Stimulated activated CD8-positive, alpha-beta memory T cell treated with anti-CD3 and anti-CD28 coated beads, Interleukin-15, amount 100 ng/mL, for 48 hours (primary cell): ENCODE results near the gene TPSD1.
"Not testable (repeated sequence)": the region's sequence is repeated elsewhere in the genome, so short reads cannot be mapped to it uniquely, and the experiment has no call there.

Experiments
- DNase-seq, 2 donors: peaks; one replicate each; pipeline ENCODE4 v3.0.0-alpha.2; 2020; ENCODE audit warnings: low read depth in 2 of 2

Gene TPSD1

DNA sequence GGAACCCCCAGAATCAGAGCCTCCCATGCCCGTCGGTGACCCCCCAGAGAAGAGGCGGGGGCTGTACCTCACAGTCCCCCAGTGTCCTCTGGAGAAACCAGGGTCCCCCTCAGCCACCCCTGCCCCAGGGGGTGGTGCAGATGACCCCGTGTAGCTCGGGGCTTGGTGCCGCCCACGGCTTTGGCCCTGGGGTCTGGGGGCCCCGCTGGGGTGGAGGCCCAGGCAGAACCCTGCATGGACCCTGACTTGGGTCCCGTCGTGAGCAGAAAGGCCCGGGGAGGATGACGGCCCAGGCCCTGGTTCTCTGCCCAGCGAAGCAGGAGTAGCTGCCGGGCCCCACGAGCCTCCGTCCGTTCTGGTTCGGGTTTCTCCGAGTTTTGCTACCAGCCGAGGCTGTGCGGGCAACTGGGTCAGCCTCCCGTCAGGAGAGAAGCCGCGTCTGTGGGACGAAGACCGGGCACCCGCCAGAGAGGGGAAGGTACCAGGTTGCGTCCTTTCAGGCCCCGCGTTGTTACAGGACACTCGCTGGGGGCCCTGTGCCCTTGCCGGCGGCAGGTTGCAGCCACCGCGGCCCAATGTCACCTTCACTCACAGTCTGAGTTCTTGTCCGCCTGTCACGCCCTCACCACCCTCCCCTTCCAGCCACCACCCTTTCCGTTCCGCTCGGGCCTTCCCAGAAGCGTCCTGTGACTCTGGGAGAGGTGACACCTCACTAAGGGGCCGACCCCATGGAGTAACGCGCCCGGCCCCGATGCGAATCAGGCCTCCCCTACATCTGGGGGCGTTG lies 34.8 kb upstream of the TPSD1 start:
- no peak for DNase-seq

DNA sequence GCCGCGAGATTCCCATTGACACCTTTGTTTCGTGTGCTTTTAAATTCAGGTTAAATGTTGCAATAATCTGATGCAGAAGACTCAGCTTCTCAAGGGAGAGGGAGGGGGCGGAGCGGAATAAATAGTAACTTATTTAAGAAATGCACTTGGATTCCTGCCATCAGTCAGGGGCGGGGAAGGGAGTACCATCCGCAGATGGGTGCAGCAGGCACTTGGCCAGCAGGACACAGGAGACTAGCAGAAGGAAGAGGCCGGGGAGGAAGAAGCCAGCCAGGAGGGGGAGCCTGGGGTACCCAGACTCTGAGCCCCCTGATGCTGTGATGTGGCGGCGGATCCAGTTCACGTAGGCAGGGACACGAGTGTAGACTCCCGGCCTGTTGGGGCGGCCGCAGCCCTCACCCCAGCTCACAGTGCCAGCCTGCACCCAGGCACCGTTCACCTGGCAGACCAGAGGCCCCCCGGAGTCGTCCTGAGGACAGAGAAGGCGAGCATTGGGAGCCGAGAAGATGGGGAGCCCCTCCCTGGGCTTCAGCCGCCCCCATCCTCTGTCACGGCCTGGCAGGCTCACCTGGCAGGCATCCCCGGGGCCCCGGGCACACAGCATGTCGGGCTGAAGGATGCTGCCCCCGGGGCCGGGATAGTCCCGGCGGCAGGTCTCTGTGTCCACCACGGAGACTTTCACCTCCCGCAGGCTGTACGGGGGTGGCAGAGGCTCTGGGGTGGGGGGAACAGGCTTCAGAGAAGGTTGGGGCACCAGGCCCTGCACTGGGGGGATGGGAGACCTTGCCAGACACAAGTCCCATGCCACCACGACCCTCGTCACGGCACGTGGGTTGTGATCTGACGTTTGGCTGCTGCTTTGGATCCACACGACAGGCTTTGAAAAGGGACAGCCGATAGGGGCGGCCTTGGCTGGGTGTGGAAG lies 34.0 kb upstream of the TPSD1 start:
- no peak for DNase-seq

DNA sequence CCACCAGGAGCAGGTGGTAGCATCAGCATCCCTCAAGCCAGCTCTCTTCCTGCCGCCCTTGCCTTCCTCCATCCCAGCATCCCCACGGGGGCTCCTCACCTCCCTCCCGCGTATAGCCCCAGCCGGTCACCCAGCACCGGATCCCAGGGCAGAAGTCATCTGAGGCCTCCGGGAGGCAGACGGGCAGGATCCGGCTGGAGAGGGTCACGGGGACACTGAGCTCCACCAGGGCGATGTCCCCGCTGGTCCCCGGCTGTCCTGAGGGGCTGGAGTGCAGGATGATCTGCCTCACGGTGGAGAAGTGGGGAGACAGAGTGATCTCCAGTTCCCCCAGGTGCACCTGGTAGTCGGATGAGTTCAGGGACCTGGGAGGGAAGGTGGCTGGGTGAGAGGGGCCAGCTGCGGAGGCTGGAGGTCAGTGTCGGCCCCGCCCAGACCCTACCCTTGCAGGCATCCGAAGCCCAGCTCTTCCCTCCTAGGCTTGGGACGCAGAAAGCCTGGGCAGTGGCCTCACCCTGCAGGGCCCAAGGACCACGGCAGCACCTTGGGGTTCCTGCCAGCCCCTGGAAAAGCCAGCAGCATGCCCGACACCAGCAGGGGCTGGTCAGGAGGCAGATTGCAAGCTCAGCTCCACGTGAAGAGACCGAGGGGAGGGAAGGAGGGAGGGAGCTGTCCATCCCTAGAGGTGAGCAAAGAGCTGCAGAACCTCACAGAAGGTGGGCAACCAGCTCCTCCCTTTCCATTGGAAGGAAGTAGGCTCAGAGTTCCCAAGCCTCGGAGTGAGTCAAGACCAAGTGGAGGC lies 33.1 kb upstream of the TPSD1 start:
- no peak for DNase-seq

DNA sequence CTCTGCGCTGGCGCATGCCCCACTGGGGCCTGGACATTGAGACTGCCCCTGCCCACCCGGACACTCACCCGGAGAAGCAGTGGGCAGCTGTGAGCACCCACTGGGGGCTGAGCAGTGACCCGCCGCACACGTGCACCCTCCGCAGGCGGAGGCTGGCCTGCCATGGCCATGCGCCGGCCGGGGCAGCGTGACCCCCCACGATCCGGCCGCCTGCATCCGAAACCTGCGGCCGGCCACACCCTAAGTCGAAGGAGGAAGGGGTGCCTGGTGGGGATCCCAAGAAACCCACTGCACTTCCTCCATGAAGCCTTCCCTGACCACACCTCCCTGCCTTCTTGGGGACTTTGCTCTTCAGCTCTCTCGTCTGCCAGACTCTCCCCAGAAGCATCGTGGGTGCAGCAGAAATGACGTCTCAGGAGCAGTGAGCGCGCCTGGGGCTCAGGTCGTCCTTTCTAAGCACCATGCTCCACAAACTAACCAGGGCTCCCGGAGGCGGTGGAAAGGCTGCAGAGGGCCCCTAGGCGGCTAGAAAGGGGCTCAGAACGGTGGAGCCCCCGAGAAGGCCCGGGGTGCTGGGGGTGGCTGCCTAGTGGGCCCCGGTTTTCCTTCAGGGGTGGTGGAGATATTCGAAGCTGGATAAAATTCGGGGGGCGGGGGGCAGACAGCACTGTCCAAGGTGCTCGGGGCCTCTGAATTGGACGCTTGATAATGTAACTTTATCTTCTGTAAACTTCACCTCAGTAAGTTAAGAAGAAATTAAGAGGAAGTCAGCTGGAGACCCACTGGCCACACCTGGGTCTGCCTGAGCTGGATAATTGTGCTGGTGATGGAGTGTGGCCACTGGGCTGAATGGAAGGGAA lies 32.3 kb upstream of the TPSD1 start:
- DNase-seq = no peak

DNA sequence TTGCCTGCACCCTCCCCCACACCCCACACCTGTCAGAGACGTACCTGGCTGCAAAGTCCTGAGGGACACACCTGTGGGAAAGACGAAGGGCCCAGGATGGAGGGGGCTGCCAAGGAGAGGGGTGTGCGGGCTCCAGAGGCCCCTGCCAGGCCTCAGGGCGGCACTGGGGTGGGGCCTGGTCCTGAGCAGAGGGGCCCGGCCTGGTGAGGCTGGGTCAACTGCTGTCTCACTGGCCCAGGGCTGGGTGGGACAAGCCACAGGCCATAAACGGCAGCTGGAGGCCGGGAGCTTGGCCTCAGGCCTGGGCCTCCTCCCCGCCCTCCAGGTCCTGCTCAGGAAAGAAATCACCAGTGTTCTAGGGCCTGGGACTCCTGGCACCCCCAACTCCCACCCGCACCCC lies 31.3 kb upstream of the TPSD1 start:
- DNase-seq = no peak

DNA sequence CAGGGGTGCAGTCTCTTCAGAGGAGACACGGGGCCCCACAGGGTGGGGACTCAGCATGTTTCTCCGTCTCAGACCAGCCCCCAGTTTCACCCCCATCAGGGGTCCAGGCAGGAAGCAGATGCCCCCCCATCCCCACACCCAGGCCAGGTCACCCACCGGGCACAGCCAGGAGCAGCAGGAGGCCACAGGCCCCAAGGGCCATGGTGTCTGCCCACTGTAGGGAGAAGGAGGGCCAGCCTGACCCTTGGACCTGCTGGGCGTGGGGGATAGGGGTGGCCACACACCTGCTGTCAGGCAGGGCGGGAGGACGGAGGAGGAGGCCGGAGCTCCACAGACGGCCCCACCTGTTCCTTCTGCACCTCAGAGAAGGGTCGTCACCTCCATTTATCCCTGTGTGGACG lies 30.8 kb upstream of the TPSD1 start, which contains the start of gene TPSG1:
TSS of gene TPSG1 (minus strand) at position 218 of the 401 bp plus-strand sequence. CDS start at position 202, 16 bp downstream.
- no peak for DNase-seq

DNA sequence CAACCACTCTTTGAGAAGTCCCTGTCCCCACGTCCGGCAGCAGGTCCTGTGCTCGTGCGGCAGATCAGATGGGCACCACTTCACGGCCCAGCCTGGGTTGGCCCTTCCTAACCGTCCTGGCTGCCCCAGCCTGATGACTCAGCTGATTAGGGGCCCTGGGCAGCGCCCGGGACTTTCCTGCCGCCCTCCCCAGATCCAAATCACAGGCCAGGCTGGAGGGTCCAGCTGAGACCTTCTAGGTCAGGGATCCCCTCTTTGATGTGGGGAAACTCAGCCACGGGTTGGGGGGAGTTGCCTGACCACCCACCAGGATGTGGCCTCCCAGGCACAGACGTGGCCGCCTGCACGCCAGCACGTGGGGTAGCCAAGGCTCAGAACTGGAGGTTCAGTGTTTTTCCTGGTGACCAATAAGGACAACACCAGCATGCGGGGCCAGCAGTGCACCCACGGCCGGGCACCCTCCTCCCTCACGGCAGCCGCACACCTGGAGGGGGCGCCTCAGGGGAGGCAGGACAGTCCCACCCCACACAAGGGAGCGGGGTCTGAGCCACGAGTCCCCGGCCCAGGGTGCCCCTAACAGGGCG lies 30.0 kb upstream of the TPSD1 start:
- not testable (repeated sequence) for DNase-seq

DNA sequence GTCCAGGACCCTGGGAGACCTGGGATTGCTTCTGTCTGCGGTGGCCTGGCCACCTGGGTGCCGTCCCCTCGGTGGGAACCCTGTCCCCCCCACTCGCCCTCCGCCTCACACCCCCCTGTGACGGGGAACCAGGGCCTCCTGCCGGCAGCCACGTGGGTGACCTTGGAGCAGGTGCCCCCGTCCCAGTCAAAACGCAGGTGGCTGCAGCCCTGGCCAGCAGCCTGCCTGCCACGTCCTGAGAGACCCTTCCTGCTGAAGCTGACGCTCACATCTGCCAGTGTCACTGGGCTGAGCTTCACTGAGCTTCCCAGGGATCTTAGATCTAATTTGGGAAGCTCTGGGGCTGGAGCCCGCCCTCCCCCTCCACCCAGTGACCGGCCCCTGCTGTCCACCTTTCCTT lies 29.2 kb upstream of the TPSD1 start:
- not testable (repeated sequence) for DNase-seq

DNA sequence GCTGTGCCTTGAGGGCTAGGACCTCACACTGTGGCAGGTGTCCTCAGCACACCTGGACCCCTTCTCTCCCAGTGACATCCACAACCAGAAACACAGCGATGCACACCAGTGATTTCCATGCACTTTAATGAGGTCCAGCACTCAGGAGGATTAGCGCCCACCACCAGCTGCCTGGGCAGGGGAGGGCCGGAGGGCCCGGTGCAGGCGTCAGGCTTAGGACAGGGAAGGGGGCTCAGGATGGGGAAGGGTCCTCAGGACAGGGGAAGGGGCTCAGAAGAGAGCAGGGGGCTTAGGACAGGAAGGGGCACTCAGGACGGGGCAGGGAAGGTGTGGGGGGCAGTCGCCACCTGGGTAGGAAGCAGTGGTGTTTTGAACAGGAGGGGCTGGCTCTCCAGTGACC lies 27.6 kb upstream of the TPSD1 start:
- not testable (repeated sequence) for DNase-seq

DNA sequence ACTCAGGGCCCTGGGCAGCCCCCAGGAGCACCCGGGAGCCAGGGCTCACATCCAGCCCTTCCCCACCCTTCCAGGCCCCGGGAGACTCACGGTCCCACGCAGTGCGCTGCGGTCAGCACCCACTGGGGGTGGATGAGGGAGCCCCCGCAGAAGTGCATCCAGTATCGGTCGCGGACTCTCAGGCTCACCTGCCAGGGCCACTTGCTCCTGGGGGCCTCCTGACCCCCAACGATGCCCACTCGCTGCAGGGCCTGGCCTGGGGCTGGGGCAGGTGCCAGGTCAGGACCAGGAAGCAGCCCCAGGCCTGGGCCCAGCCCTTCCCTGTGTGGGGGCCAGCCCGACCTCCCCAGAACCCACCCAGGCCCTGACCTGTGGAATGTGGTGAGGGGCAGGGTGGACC lies 26.4 kb upstream of the TPSD1 start:
- DNase-seq = not testable (repeated sequence)

DNA sequence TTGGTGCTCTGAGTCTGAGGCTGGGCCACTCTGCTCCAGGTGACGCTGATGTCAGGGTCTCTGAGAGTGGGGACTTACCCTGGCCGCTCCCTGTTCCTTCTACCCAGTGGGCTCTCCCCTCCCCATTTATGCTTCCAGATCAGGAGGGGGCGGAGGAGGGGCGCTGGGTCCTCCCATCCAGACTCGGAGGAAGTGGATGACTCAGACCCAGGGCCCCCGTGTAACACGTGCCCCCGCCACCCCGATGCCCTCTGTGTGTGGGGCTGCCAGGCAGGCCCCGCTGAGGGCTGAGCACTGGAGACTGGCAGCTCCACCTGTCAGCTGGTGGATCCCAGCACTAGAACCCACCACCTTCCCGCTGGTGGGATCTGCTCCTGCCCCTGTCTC lies 25.8 kb upstream of the TPSD1 start, which contains the start of gene TPSB2:
TSS of gene TPSB2 (minus strand) at position 101 of the 387 bp plus-strand sequence. CDS start 233 bp downstream, outside the sequence.
- not testable (repeated sequence) for DNase-seq

DNA sequence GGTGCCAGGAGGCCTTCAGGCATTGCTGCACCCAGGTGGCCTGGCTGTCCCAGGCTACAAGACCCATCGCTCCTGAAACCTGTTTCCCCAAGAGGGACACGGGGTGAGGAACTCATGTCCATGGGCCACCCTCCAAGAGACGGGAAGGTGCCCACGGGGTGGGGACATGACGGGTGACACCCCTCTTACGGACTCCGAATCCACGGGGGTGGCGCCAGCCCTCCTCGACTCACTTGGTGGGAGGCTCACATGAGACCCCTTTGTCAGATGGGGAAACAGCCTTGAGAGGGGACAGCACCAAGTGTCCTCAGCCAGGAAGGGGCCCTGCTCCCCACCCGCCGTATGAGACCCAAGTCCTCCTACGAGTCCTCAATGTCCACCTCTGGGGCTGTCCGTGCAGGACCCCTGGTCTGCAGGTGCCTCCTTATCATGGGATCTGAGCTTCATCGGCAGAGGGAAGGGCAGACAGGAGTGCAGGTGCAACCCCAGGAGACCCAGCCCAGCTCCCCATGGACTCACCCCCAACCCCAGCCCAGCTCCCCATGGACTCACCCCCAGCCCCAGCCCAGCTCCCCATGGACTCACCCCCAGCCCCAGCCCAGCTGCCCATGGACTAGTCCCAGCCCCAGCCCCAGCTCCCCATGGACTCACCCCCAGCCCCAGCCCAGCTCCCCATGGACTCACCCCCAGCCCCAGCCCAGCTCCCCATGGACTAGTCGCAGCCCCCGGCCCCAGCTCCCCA lies 25.2 kb upstream of the TPSD1 start:
- not testable (repeated sequence) for DNase-seq

DNA sequence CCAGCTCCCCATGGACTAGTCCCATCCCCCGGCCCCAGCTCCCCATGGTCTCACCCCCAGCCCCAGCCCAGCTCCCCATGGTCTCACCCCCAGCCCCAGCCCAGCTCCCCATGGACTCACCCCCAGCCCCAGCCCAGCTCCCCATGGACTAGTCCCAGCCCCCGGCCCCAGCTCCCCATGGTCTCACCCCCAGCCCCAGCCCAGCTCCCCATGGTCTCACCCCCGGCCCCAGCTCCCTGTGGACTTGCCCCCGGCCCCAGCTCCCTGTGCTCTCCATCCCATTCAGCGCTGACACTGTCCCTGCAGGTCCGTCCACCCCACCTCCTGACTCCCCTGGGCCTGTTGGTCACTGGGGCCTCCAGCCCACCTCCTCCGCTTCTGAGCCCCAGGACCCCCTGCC lies 24.6 kb upstream of the TPSD1 start:
- not testable (repeated sequence) for DNase-seq

DNA sequence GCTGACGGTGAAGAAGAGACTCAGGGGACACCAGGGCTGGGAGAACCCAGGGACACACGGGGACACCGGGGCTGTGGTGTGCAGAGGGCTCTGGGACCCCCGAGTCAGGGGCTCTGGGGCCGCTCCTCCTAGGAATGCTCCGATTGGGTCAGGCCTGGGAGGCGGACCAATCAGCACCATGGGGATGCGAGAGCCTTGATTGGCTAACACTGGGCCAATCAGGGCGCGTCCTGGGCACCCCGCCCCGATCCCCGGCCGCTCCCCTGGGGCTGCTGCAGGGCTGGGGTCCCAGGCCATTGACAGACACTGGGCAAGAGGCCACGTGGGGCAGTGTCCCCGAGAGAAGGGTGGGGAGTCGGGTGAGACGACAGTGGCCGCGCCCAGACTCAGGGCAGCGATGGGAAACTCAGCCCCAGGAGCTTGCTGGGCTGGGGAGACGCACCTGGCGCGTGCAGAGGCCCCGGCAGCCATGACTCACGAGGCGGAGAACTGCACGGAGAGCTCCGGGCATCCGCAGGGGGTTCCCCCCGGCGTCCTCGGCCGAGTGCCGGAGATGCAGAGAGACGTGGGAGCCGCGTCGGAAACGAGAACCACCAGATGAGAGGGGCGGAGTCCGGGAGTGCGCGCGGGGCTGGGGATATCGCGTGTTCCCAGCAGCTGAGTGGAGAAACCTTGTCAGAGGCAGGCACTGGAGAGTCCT lies 23.7 kb upstream of the TPSD1 start:
- DNase-seq = not testable (repeated sequence)

DNA sequence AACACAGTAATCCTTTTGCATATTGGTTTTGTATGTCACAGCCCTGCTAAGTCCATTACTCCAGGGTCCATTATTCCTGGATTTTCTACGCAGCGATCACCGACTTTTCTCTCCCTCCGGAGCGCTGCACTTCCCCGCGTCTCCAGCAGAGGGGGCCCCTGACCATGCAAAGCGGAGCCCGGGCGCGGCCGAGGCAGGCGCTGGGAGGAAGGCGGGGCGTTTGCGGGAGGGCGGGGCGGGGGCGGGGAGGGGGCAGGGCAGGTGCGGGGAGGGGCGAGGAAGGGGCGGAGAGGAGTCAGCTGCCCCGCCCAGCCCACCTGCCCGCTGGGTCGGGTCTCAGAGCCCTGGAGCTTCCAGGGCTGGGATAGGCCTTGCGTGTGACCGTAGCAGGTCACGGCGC lies 19.2 kb upstream of the TPSD1 start:
- not testable (repeated sequence) for DNase-seq

DNA sequence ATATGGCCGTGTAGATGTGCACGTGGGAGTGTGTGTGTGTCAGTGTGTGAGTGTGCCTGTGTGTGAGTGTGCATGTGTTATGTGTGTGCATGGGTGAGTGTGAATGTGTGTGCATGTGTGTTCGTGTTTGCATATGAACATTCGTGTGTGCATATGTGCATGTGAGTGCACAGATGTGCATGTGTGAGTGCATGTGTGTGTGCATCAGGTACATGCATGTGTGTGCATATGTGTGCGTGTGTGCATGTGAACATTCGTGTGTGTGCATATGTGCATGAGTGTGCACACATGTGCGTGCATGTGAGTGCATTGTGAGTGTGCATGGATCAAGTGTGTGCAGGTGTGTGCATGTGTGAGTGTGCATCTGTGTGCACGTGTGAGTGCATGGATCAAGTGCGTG lies 17.9 kb upstream of the TPSD1 start:
- no peak for DNase-seq

DNA sequence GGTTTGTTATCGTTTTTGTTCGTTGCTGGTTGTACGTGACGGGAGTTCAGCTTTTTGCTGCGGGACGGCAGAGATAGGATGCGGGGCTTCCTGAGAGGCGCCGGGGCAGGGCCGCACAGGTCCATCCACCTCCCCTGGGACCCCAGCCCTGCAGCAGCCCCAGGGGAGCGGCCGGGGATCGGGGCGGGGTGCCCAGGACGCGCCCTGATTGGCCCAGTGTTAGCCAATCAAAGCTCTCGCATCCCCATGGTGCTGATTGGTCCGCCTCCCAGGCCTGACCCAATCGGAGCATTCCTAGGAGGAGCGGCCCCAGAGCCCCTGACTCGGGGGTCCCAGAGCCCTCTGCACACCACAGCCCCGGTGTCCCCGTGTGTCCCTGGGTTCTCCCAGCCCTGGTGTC lies 17.0 kb upstream of the TPSD1 start:
- not testable (repeated sequence) for DNase-seq

DNA sequence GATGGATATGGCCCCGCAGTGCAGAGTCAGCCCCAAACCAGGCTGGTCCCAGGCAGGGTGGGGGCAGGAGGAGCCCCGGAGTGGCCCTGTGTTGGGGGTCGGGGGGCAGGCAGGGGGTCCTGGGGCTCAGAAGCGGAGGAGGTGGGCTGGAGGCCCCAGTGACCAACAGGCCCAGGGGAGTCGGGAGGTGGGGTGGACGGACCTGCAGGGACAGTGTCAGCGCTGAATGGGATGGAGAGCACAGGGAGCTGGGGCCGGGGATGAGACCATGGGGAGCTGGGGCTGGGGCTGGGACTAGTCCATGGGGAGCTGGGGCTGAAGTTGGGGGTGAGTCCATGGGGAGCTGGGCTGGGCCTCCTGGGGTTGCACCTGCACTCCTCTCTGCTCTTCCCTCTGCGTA lies 16.3 kb upstream of the TPSD1 start:
- not testable (repeated sequence) for DNase-seq

DNA sequence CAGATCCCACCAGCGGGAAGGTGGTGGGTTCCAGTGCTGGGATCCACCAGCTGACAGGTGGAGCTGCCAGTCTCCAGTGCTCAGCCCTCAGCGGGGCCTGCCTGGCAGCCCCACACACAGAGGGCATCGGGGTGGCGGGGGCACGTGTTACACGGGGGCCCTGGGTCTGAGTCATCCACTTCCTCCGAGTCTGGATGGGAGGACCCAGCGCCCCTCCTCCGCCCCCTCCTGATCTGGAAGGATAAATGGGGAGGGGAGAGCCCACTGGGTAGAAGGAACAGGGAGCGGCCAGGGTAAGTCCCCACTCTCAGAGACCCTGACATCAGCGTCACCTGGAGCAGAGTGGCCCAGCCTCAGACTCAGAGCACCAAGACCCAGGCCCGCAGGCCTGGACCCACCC lies 15.4 kb upstream of the TPSD1 start, which contains the start of gene TPSAB1:
TSS of gene TPSAB1 (plus strand) at position 270 of the 400 bp plus-strand sequence. CDS start 234 bp downstream, outside the sequence.
- DNase-seq = not testable (repeated sequence)
